Immature natural killer cell (primary cell): Measurements from ENCODE around the gene UBQLN4. TPM values are rescaled to one million over a fixed set of nuclear protein-coding genes. Genes with fewer than 3 reads are reported as not detected.

Experiments used
- DNase-seq, 3 donors: peaks; one replicate each; pipeline ENCODE4 v3.0.0; 2022; ENCODE audit warnings: mixed read lengths in 1 of 3
- H3K27ac Mint-ChIP-seq, 6 donors: one replicate each; pipeline ENCODE4 v1.8.0; 2020; ENCODE audit warnings: mixed read lengths in 6 of 6, mild to moderate bottlenecking in 5 of 6, inconsistent platforms in 4 of 6, moderate library complexity in 3 of 6
- H3K27me3 Mint-ChIP-seq, 3 donors: one replicate each; pipeline ENCODE4 v1.8.0; 2020 to 2021; ENCODE audit warnings: low read depth in 3 of 3, mild to moderate bottlenecking in 3 of 3, mixed read lengths in 3 of 3, moderate library complexity in 3 of 3, inconsistent platforms in 1 of 3
- H3K36me3 Mint-ChIP-seq, 3 donors: one replicate each; pipeline ENCODE4 v1.8.0; 2020; ENCODE audit warnings: mixed read lengths in 3 of 3, inconsistent platforms in 2 of 3, mild to moderate bottlenecking in 2 of 3
- H3K4me1 Mint-ChIP-seq, 2 donors: one replicate each; pipeline ENCODE4 v1.8.0; 2020; ENCODE audit warnings: inconsistent platforms in 2 of 2, mild to moderate bottlenecking in 2 of 2, mixed read lengths in 2 of 2, moderate library complexity in 1 of 2
- H3K4me3 Mint-ChIP-seq, 5 donors: one replicate each; pipeline ENCODE4 v1.8.0; 2020; ENCODE audit warnings: mild to moderate bottlenecking in 5 of 5, mixed read lengths in 5 of 5, inconsistent platforms in 3 of 5, moderate library complexity in 3 of 5
- H3K9me3 Mint-ChIP-seq, 6 donors: one replicate each; pipeline ENCODE4 v1.8.0; 2020; ENCODE audit warnings: mild to moderate bottlenecking in 6 of 6, mixed read lengths in 6 of 6, inconsistent platforms in 4 of 6, moderate library complexity in 3 of 6
- polyA plus RNA-seq, 3 donors: library from polyadenylated mRNA; unstranded; fragments of 300-500 nt; fragmentation: Illumina TruSeq; gene quantifications; one replicate each; pipeline ENCODE4 v1.2.3, GENCODE V29; 2021

The UBQLN4 gene
- polyA plus RNA-seq: 10 to 100 TPM in 1 of 3 donors, 1 to 10 TPM in 2; 5.0 to 10.8 (median 7.6) TPM

DNA sequence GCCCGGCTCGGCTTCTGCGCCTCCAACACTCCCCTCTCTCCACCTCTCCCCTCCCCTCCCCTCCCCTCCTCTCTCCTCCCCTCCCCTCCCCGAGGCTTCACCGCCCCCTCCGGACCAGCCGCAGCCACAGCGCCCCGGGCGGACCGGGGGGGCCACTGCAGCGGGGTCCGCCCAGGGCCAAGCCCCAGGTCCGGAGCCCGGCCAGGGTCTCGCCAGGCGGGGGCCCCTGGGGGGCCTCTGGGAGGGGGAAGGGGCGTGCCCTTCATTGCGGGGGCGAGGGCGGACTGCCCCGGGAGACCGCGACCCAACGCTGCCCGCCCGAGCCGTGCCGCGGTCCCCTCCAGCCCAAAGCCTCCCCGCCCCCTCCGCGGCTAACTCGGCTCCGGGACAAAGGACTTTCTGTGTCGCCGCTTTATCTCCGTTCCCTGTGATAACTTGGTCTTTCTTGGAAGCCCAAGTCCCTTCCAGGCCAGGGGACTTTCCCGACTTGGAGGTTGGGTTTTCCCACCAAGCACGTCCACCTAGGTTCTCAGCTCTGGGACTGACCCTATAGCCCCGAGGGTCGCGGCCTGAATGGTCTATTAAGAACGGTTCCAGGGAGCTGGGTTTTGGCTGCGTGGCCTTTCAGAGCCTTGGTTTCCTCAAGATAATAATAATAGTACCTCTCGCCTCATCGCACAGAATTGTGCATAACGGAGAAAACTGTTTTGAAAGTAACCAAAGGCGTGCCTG, at the start of gene UBQLN4:
TSS of gene UBQLN4 (minus strand) at position 31 of the 732 bp plus-strand sequence. CDS start 97 bp downstream, outside the sequence.
- H3K9me3 Mint-ChIP-seq: no peaks in the 10 kb centered on the region
- H3K27ac Mint-ChIP-seq: peak within 1 kb of the TSS; percentile 90 to 97 (median 92)
- DNase-seq: peak; percentile 83 to 87 (median 85)
- peak within 1 kb of the TSS; percentile 94 to 99 (median 97) for H3K4me3 Mint-ChIP-seq
- peaks cover 2 to 9% (median 3%) of the 10 kb centered on the region in 3 donors for H3K27me3 Mint-ChIP-seq
- peaks cover 7 to 13% (median 11%) of the 10 kb centered on the region in 3 donors for H3K36me3 Mint-ChIP-seq
- peaks cover 21 to 40% of the 10 kb centered on the region in 2 donors for H3K4me1 Mint-ChIP-seq

DNA sequence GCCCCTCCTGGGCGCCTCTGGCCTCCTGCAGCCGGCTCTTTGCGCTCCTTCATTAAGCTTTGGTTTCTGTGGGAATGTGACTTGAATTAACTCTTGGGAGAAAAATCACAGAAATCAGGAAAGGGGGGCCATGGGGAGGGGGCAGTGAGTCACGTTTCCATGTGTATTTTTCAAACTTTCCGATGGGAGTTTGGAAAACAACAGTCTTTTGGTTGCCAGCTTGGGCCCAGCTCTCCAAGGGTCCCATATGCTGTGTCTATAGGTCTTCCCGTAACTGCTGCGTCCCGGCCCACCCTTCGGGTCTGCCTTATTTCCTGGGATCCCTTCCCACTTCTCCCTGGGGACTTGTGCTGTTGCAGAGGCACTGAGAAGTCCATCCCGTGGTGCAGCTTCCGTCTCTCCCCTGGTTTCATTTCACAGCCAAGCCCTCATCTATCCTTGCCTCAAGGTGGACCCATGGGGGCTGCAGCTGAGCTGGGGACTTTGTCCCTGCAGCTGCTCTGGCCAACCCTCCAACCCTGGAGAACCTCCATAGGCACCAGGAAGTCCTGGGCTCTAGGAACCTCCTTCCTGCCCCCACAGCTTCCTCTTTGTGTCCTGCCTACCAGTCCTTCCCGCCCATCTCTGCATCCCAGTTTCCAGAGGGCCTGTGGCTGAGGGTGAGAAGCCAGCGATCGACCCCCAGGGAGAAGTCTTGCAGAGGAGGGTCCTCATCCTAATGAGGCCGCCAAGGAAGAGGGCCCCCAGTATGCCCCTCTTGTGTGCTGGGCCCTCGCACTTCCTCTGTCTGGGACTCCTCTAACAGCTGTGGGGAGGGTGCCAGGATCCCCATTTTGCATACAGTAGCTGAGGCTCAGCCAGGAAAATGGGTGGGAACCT, 49.3 kb upstream of the UBQLN4 start:
- DNase-seq: no peak
- Mint-ChIP-seq H3K9me3 (no peaks in the 10 kb centered on the region), H3K27ac (peak overlapping the region in 5 of 6 donors; percentile 45 to 100 (median 84)), H3K4me3 (no peak overlapping the region), H3K36me3 (no peaks in the 10 kb centered on the region), H3K27me3 (peaks cover 10 to 21% (median 14%) of the 10 kb centered on the region in 3 donors), H3K4me1 (peaks cover 25 to 27% of the 10 kb centered on the region in 2 donors)

- H3K36me3 Mint-ChIP-seq: no peaks in the 10 kb centered on the region
- H3K4me3 Mint-ChIP-seq: no peak overlapping the region
- no peak for DNase-seq
- H3K27me3 Mint-ChIP-seq: peaks cover 16 to 25% (median 17%) of the 10 kb centered on the region in 3 donors
- peak overlapping the region in 5 of 6 donors; percentile 77 to 100 (median 82) for H3K27ac Mint-ChIP-seq
- no peaks in the 10 kb centered on the region for H3K9me3 Mint-ChIP-seq
- H3K4me1 Mint-ChIP-seq: peaks cover 30 to 36% of the 10 kb centered on the region in 2 donors
Measured at GRCh38 chr1:156101880-156102279, 48.3 kb upstream of the UBQLN4 start.

DNA sequence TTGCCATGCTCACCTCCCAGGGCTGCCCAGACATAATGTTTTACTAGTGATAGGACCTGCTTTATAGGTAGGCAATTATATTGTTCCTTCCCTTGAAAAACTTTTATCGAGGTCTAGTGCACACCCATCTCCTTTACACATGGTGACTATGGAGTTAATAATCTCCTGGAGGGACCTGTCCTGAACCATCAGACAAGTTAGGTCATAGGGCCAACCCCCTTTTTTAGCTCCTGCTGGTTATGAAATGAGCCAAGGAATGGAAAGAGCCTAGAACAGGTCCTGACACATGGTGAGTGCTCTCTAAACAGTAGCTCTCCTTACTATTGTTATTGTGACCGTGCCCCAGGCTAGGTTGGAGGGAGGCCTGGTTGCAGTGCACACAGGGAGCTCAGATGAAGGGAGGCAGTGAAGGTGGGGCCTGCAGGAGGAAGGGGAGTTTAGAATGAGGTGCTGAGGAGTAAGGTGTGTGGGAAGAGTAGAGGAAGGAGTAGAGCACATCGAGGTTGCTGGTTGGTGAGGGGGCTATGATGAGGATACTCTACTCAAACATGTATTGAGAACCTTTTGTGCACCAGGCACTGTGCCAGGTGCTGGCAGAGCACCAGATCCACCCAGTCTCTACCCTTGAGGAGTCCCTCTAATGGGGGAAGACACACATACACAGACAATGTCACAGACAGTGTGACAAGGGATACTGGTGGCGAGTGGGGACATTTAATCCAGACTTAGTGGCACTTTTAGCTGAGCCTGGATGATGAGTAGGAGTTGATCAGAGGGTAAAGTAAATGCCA, 46.8 kb upstream of the UBQLN4 start:
- Mint-ChIP-seq H3K27me3 (peaks cover 9 to 21% (median 10%) of the 10 kb centered on the region in 3 donors), H3K4me3 (no peak overlapping the region), H3K27ac (peak overlapping the region; percentile 45 to 100 (median 81)), H3K36me3 (no peaks in the 10 kb centered on the region), H3K9me3 (no peaks in the 10 kb centered on the region), H3K4me1 (peaks cover 28 to 32% of the 10 kb centered on the region in 2 donors)
- DNase-seq: no peak

DNA sequence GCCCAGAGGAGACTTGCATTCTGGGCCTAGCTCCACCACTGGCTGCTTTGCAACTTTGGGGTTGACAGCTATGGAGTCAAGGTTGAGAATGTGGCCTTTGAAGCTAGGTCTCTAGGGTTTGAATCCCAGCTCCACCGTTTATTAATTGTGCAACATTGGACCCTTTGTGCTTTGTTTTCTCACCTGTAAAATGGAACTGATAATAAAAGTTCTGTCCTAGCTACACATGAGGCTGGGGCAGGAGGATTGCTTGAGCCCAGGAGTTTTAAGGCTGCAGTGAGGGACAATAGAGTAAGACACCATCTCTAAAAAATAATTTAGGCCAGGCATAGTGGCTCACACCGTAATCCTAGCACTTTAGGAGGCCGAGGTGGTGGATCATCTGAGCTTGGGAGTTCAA, 45.7 kb upstream of the UBQLN4 start:
- no peaks in the 10 kb centered on the region for H3K36me3 Mint-ChIP-seq
- peaks cover 20 to 29% of the 10 kb centered on the region in 2 donors for H3K4me1 Mint-ChIP-seq
- H3K27me3 Mint-ChIP-seq: peaks cover 10 to 16% (median 10%) of the 10 kb centered on the region in 3 donors
- H3K9me3 Mint-ChIP-seq: no peaks in the 10 kb centered on the region
- H3K4me3 Mint-ChIP-seq: no peak overlapping the region
- no peak for DNase-seq
- peak overlapping the region in 5 of 6 donors; percentile 63 to 100 (median 94) for H3K27ac Mint-ChIP-seq

DNA sequence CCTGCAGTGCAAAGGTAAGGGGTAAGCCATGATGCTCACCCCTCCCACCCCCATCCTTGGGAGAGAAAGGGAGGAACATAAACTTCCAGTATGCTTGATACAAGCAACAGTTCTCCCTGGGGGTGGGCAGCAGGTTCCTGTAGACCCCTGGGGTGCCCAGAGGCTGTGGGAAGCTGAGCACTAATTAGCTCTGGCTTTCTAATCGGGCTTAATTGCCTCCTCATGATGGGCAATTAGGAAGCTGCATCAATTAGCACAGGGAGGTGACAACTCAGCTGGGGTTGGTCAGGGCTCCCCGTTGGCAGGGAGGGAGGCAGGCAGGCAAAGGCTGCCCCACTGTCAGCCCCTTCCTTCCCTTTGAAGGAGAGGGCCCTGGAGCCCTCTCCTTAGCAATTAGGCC, 45.2 kb upstream of the UBQLN4 start:
- no peak for DNase-seq
- Mint-ChIP-seq H3K4me3 (no peak overlapping the region), H3K36me3 (no peaks in the 10 kb centered on the region), H3K27me3 (peaks cover 10 to 17% (median 10%) of the 10 kb centered on the region in 3 donors), H3K9me3 (no peaks in the 10 kb centered on the region), H3K27ac (peak overlapping the region; percentile 29 to 100 (median 95)), H3K4me1 (peaks cover 19 to 29% of the 10 kb centered on the region in 2 donors)

DNA sequence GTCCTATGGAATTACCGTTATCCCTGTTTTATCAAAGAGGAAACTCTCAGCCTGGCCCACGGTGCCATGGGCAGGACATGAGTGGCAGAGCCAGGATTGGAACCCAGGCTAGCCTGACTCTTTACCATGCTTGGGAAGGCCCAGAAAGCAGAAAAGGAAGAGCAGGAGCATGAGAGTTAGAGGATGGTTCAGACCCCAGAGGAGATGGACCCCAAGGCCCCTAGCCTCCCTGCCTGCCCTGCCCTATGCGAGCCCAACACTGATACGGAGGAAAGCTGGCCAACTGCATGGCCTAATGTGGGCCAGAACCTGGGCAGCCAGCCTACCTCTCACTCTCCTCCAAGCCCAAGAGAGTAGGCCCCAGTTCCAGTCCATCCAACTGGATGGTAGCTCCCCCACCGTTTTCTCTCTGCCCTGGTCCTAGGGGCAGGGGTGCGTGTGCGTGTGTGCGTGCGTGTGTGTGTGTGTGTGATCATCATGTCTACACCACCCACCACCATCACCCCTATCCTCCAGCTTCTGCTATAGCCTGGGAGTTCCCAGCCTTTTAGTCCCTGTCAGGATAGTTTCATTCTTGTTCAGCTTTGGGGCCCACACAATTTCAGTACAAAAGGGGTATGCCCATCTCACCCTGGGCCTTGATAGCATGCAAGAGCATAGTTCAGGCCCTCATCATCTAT, 44.0 kb upstream of the UBQLN4 start:
- H3K4me1 Mint-ChIP-seq: peaks cover 19 to 29% of the 10 kb centered on the region in 2 donors
- no peaks in the 10 kb centered on the region for H3K36me3 Mint-ChIP-seq
- peak overlapping the region; percentile 90 to 96 (median 94) for H3K27ac Mint-ChIP-seq
- H3K27me3 Mint-ChIP-seq: peaks cover 10 to 16% (median 11%) of the 10 kb centered on the region in 3 donors
- no peak overlapping the region for H3K4me3 Mint-ChIP-seq
- no peaks in the 10 kb centered on the region for H3K9me3 Mint-ChIP-seq
- DNase-seq: no peak

DNA sequence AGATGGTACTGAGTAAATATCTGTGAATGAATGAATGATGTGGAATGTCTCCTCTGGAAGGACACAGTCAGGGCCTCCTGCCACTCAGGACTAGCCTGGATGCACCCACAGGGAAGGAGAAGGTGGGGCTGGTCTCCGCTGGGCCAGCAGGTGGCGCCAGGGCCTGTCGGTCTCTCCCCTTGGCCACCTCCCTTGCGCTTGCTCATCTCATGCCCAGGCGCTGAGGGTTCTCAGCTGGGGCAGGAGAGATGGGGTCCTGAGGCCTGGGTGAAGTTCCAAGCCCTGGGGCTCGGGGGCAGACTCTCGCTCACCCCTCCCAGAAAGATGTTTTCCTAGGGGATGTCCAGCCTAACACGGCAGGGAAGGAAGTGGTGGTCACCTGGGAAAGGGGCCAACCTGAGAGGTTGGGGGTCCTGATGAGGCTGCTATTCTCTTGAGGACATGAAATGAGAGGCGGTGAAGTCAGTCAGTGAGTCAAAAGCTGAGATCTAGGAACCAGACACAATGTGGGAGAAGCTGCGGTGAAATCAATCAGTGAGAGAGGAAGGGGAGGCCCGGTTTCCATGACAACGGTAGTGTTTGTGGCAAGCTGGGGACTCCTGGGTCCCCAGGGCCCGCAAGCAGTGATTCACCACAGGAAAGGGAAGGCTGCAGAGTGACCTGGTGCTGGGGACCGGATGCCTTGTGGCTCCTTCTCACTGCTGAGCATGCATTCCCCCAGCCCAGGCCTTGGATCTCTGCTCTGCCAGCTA, 43.2 kb upstream of the UBQLN4 start:
- H3K36me3 Mint-ChIP-seq: no peaks in the 10 kb centered on the region
- peak overlapping the region; percentile 48 to 78 (median 72) for H3K4me3 Mint-ChIP-seq
- DNase-seq: peak; percentile 88 to 89 (median 88)
- peaks cover 10 to 16% (median 11%) of the 10 kb centered on the region in 3 donors for H3K27me3 Mint-ChIP-seq
- no peaks in the 10 kb centered on the region for H3K9me3 Mint-ChIP-seq
- peak overlapping the region; percentile 90 to 96 (median 94) for H3K27ac Mint-ChIP-seq
- peaks cover 19 to 29% of the 10 kb centered on the region in 2 donors for H3K4me1 Mint-ChIP-seq

DNA sequence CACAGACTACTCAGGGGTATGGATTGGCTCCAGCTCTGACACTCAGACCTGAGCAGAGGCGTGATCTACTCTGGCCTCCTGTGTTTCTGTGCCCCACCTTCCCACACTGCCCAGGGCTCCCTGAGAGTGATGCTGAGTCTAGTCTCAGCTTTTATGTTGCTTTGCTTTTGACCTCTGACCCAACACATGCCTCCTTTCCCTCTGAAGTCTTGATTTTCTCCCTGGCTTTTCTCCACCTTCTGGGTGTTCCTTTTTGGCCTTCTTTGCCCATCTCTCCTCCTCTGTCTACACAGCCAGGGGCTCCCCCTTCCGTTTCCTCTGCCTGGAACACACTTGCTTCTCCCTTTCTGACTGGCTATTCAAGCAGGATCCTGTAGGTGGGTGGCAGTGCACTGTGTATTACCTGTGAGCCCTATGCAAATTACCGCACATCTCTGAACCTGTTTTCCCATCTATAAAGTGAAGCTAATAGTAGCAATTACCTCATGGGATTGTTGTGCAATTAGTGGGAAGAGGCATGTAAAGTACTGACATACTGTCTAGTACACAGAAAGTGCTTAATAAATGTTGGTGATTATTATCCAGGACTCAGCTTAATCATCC, 42.4 kb upstream of the UBQLN4 start:
- H3K36me3 Mint-ChIP-seq: no peaks in the 10 kb centered on the region
- H3K27me3 Mint-ChIP-seq: peaks cover 10 to 14% (median 11%) of the 10 kb centered on the region in 3 donors

GRCh38 chr1:156091610-156092009, 38.0 kb upstream of the UBQLN4 start:
- peaks cover 6 to 12% (median 8%) of the 10 kb centered on the region in 3 donors for H3K27me3 Mint-ChIP-seq
- DNase-seq: no peak
- H3K27ac Mint-ChIP-seq: peak overlapping the region in 2 of 6 donors; percentile 36 to 37
- H3K36me3 Mint-ChIP-seq: no peaks in the 10 kb centered on the region
- H3K9me3 Mint-ChIP-seq: no peaks in the 10 kb centered on the region
- H3K4me1 Mint-ChIP-seq: peaks cover 8 to 9% of the 10 kb centered on the region in 2 donors
- no peak overlapping the region for H3K4me3 Mint-ChIP-seq

More for the DNA sequence above, 42.4 kb upstream of the UBQLN4 start:
- Mint-ChIP-seq H3K27ac (peak overlapping the region in 5 of 6 donors; percentile 94 to 96 (median 95)), H3K4me1 (peaks cover 19 to 29% of the 10 kb centered on the region in 2 donors), H3K4me3 (no peak overlapping the region), H3K9me3 (no peaks in the 10 kb centered on the region)
- no peak for DNase-seq

DNA sequence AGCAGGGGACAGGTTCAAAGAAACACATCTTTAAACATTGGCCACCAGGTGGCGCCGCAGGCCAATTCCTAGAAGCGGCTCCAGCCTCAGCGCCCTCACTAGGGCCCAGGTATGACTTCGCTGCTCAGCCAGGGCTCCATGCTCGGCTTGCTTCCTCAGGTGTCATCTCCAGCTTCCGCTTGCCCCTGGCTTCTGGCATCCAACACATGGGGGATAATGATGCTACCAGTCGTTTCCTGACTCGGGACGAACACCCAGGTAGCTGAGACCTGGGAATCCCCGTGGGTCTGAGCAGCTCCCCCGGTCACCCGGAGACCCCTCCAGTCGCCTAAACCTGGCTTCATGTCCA, 37.2 kb upstream of the UBQLN4 start:
- Mint-ChIP-seq H3K9me3 (no peaks in the 10 kb centered on the region), H3K27ac (peak overlapping the region in 1 of 6 donors; percentile 20), H3K4me3 (no peak overlapping the region), H3K4me1 (peaks cover under 1% of the 10 kb centered on the region in 2 donors), H3K36me3 (no peaks in the 10 kb centered on the region), H3K27me3 (peaks cover 4 to 12% (median 6%) of the 10 kb centered on the region in 3 donors)
- DNase-seq: peak; percentile 72 to 77 (median 72)
